Measurements from ENCODE around the gene RHBDD2.

DNA sequence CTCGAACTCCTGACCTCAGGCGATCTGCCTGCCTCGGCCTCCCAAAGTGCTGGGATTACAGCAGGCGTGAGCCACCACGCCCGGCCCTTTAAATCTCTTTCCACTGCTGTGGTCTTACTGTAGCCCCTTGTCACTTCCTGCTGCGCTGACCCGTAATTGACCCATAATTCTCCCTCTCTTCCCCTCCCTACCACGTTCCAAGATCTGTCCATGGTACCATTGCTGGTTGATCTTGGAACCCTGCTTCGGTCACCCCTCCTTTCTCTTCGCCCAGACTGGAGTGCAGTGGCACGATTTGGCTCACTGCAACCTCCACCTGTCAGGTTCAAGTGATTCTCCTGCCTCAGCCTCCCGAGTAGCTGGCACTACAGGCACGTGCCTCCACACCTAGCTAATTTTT is 42.6 kb downstream of the RHBDD2 start:
- TF ChIP-seq, protein P1, sequence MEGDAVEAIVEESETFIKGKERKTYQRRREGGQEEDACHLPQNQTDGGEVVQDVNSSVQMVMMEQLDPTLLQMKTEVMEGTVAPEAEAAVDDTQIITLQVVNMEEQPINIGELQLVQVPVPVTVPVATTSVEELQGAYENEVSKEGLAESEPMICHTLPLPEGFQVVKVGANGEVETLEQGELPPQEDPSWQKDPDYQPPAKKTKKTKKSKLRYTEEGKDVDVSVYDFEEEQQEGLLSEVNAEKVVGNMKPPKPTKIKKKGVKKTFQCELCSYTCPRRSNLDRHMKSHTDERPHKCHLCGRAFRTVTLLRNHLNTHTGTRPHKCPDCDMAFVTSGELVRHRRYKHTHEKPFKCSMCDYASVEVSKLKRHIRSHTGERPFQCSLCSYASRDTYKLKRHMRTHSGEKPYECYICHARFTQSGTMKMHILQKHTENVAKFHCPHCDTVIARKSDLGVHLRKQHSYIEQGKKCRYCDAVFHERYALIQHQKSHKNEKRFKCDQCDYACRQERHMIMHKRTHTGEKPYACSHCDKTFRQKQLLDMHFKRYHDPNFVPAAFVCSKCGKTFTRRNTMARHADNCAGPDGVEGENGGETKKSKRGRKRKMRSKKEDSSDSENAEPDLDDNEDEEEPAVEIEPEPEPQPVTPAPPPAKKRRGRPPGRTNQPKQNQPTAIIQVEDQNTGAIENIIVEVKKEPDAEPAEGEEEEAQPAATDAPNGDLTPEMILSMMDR (IDR thresholded peaks at IDR 0.05) = no peak
- TF ChIP-seq POLR2A (IDR thresholded peaks at IDR 0.05) = no peak
